Measurements from ENCODE around the gene FAM180B. TPM values are rescaled to one million over a fixed set of nuclear protein-coding genes. Genes with fewer than 3 reads are reported as not detected.
"Not testable (repeated sequence)": the region's sequence is repeated elsewhere in the genome, so short reads cannot be mapped to it uniquely, and the experiment has no call there.

FAM180B gene
- total and polyA plus RNA-seq, 2 of the 13 experiments (the other 11 are each of a cell fraction or from before 2014, with no cell fraction given): 0.40 to 1.0 TPM

DNA sequence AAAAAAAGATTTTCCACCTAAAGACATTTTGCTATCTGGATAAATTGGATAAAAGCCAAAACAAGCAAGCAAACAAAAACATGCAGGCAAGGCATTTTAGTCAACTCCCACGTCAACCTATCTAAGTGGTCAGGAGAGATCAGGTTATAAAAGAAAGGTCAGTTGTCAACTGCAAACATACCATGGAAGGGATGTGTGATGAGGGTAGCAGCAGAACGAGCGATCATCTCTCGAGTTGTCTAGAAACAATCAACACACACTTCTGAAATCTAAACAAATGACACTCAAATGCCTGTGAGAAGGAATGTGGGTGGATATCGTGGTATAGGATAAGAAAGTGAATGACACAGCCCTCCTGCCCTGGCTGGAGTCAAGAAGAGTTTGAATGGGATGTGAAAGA, 45.0 kb downstream of the FAM180B start:
- DNase-seq (ENCODE audit: low spot score) (no peak), ATAC-seq (no peak), FAIRE-seq (no peak)
- POLR2A ChIA-PET: no interaction called here
- BruUV-seq (replicated peaks): TSS peak; percentile 18
- TF ChIP-seq, protein P1, sequence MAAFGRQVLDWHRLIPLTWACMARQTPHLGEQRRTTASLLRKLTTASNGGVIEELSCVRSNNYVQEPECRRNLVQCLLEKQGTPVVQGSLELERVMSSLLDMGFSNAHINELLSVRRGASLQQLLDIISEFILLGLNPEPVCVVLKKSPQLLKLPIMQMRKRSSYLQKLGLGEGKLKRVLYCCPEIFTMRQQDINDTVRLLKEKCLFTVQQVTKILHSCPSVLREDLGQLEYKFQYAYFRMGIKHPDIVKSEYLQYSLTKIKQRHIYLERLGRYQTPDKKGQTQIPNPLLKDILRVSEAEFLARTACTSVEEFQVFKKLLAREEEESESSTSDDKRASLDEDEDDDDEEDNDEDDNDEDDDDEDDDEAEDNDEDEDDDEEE (CRISPR knock-in tag; IDR thresholded peaks at IDR 0.05): no peak
- TF ChIP-seq ZNF552 (CRISPR knock-in tag; IDR thresholded peaks at IDR 0.05; ENCODE audit: borderline replicate concordance): no peak
- no peak for TF ChIP-seq ZNF547 (CRISPR knock-in tag; IDR thresholded peaks at IDR 0.05)
- no peak for TF ChIP-seq DR1 (CRISPR knock-in tag; IDR thresholded peaks at IDR 0.05)
- no peak for TF ChIP-seq KLF12 (CRISPR knock-in tag; IDR thresholded peaks at IDR 0.05; ENCODE audit: borderline replicate concordance)
- Histone ChIP-seq H3K4me3 (replicated peaks in 1 of 3; ENCODE audit: insufficient read depth in 1 of 3, low read depth in 2 of 3, low read length in 3 of 3) (no peak overlapping the region), H3K4me1 (ENCODE audit: insufficient read depth, low read length) (no peaks in the 10 kb centered on the region), H2AFZ (ENCODE audit: low read length) (no peak overlapping the region), H3K9me3 (ENCODE audit: low read length) (no peaks in the 10 kb centered on the region), H3K79me2 (ENCODE audit: insufficient read depth, low read length) (no peaks in the 10 kb centered on the region), H3K9ac (ENCODE audit: insufficient read depth, low read depth, low read length) (no peak overlapping the region), H3K27ac (ENCODE audit: extremely low read length, insufficient read depth, low read length) (no peak overlapping the region), H3K36me3 (replicated peaks in 1 of 2; ENCODE audit: control insufficient read depth in 1 of 2, insufficient read depth in 2 of 2, low read length in 2 of 2) (peaks cover 24 to 63% of the 10 kb centered on the region in 2 experiments; a peak in 4 of 5 replicates), H4K20me1 (ENCODE audit: insufficient read depth, low read length) (no peaks in the 10 kb centered on the region), H3K27me3 (ENCODE audit: control insufficient read depth in 1 of 2, insufficient read depth in 2 of 2, low read length in 2 of 2) (no peaks in the 10 kb centered on the region), H3K4me2 (ENCODE audit: low read depth, low read length) (no peak overlapping the region)
- 93% methylated on average over 5 of the region's 5 CpGs for WGBS (ENCODE audit: low lambda C conversion rate)
- CTCF ChIA-PET (ENCODE audit: low intra/inter-chr PET ratio, low total read pairs): no interaction called here
- intact Hi-C loops (cut with micrococcal nuclease; ENCODE audit: unreplicated experiment) (no loop called here), in situ Hi-C loops (cut with HindIII; ENCODE audit: extremely low pct_ligation_motif_present, low pct_unique_long_range_greater_than_20kb) (no loop called here)

DNA sequence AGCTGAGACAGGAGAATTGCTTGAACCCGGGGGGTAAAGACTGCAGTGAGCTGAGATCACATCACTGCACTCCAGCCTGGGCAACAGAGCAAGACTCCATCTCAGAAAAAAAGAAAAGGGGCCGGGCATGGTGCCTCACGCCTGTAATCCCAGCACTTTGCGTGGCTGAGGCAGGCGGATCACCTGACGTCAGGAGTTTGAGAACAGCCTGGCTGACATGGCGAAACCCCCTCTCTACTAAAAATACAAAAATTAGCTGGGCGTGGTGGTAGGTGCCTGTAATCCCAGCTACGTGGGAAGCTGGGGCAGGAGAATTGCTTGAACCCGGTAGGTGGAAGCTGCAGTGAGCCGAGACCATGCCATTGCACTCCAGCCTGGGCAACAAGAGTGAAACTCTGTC, 49.9 kb downstream of the FAM180B start:
- WGBS (ENCODE audit: low lambda C conversion rate): 97% methylated on average over 11 of the region's 11 CpGs
- H3K27me3 ChIP-seq (ENCODE audit: control insufficient read depth in 1 of 2, insufficient read depth in 2 of 2, low read length in 2 of 2); H3K9ac ChIP-seq (ENCODE audit: insufficient read depth, low read depth, low read length); FAIRE-seq; intact Hi-C loops (cut with micrococcal nuclease; ENCODE audit: unreplicated experiment); ATAC-seq; CTCF ChIA-PET (ENCODE audit: low intra/inter-chr PET ratio, low total read pairs); H3K4me3 ChIP-seq (replicated peaks in 1 of 3; ENCODE audit: insufficient read depth in 1 of 3, low read depth in 2 of 3, low read length in 3 of 3); H3K4me2 ChIP-seq (ENCODE audit: low read depth, low read length); H3K27ac ChIP-seq (ENCODE audit: extremely low read length, insufficient read depth, low read length); H2AFZ ChIP-seq (ENCODE audit: low read length); DNase-seq (ENCODE audit: low spot score); BruUV-seq (replicated peaks); H3K9me3 ChIP-seq (ENCODE audit: low read length); H4K20me1 ChIP-seq (ENCODE audit: insufficient read depth, low read length); in situ Hi-C loops (cut with HindIII; ENCODE audit: extremely low pct_ligation_motif_present, low pct_unique_long_range_greater_than_20kb); POLR2A ChIA-PET: not testable (repeated sequence)
- peaks cover 18 to 52% of the 10 kb centered on the region in 2 experiments; a peak in 4 of 5 replicates for H3K36me3 ChIP-seq (replicated peaks in 1 of 2; ENCODE audit: control insufficient read depth in 1 of 2, insufficient read depth in 2 of 2, low read length in 2 of 2)
- peaks cover 23% of the 10 kb centered on the region for H3K4me1 ChIP-seq (ENCODE audit: insufficient read depth, low read length)
- peaks cover 26% of the 10 kb centered on the region for H3K79me2 ChIP-seq (ENCODE audit: insufficient read depth, low read length)

Small RNAs within 50 kb of the gene (small RNA-seq; reads per million reads assigned to genes)
- 0 reads per million in 3 experiments for gene RN7SL652P (ENCODE audit: insufficient read depth in 2 of 3, insufficient read length in 3 of 3, low read depth in 2 of 3, low replicate concordance in 1 of 3)
- 0 reads per million in 3 experiments for gene RNU5E-10P (ENCODE audit: insufficient read depth in 2 of 3, insufficient read length in 3 of 3, low read depth in 2 of 3, low replicate concordance in 1 of 3)

Other genes with a start within 250 kb of the FAM180B start
- not detected in 2 replicates for gene MYBPC3, start 234.0 kb upstream of the FAM180B start, total RNA-seq (2016; rRNA removed; fragmentation: Illumina TruSeq; extraction: Trizol)
- 0.01 TPM in 1 of 2 replicates, not detected in the other for gene MYBPC3, start 234.0 kb upstream of the FAM180B start, polyA plus RNA-seq (2011; rRNA removed)
- not detected in 2 replicates for gene SPI1, start 208.1 kb upstream of the FAM180B start, total RNA-seq (2016; rRNA removed; fragmentation: Illumina TruSeq; extraction: Trizol)
- gene SPI1, start 208.1 kb upstream of the FAM180B start, polyA plus RNA-seq (2011; rRNA removed): not detected in 2 replicates
- 7.2 and 15.3 TPM in 2 replicates for gene SLC39A13, start 178.1 kb upstream of the FAM180B start, total RNA-seq (2016; rRNA removed; fragmentation: Illumina TruSeq; extraction: Trizol)
- 30.5 and 40.7 TPM in 2 replicates for gene SLC39A13, start 178.1 kb upstream of the FAM180B start, polyA plus RNA-seq (2011; rRNA removed)
- gene PSMC3, start 160.2 kb upstream of the FAM180B start, total RNA-seq (2016; rRNA removed; fragmentation: Illumina TruSeq; extraction: Trizol): 214 and 279 TPM in 2 replicates
- gene PSMC3, start 160.2 kb upstream of the FAM180B start, polyA plus RNA-seq (2011; rRNA removed): 66.7 and 75.8 TPM in 2 replicates
- 0.60 and 1.2 TPM in 2 replicates for gene RAPSN, start 137.5 kb upstream of the FAM180B start, total RNA-seq (2016; rRNA removed; fragmentation: Illumina TruSeq; extraction: Trizol)
- 0.15 and 0.40 TPM in 2 replicates for gene RAPSN, start 137.5 kb upstream of the FAM180B start, polyA plus RNA-seq (2011; rRNA removed)
- gene CELF1, start 33.5 kb upstream of the FAM180B start, total RNA-seq (2016; rRNA removed; fragmentation: Illumina TruSeq; extraction: Trizol): 80.1 and 93.4 TPM in 2 replicates
- 69.0 and 70.4 TPM in 2 replicates for gene CELF1, start 33.5 kb upstream of the FAM180B start, polyA plus RNA-seq (2011; rRNA removed)
- 91.5 and 129 TPM in 2 replicates for gene PTPMT1, start 21.1 kb upstream of the FAM180B start, total RNA-seq (2016; rRNA removed; fragmentation: Illumina TruSeq; extraction: Trizol)
- 55.6 and 59.4 TPM in 2 replicates for gene PTPMT1, start 21.1 kb upstream of the FAM180B start, polyA plus RNA-seq (2011; rRNA removed)
- gene KBTBD4, start 7.7 kb upstream of the FAM180B start, total RNA-seq (2016; rRNA removed; fragmentation: Illumina TruSeq; extraction: Trizol): 12.8 and 16.3 TPM in 2 replicates
- 8.5 and 10.4 TPM in 2 replicates for gene KBTBD4, start 7.7 kb upstream of the FAM180B start, polyA plus RNA-seq (2011; rRNA removed)
- gene NDUFS3, start 7.6 kb upstream of the FAM180B start, total RNA-seq (2016; rRNA removed; fragmentation: Illumina TruSeq; extraction: Trizol): 151 and 177 TPM in 2 replicates
- 136 and 184 TPM in 2 replicates for gene NDUFS3, start 7.6 kb upstream of the FAM180B start, polyA plus RNA-seq (2011; rRNA removed)
- gene C1QTNF4, start 7.7 kb downstream of the FAM180B start, total RNA-seq (2016; rRNA removed; fragmentation: Illumina TruSeq; extraction: Trizol): not detected in 2 replicates
- gene C1QTNF4, start 7.7 kb downstream of the FAM180B start, polyA plus RNA-seq (2011; rRNA removed): 0.07 TPM in 1 of 2 replicates, not detected in the other
- gene MTCH2, start 55.9 kb downstream of the FAM180B start, total RNA-seq (2016; rRNA removed; fragmentation: Illumina TruSeq; extraction: Trizol): 272 and 373 TPM in 2 replicates
- gene MTCH2, start 55.9 kb downstream of the FAM180B start, polyA plus RNA-seq (2011; rRNA removed): 81.2 and 112 TPM in 2 replicates
- 0.67 and 1.6 TPM in 2 replicates for gene AGBL2, start 128.7 kb downstream of the FAM180B start, total RNA-seq (2016; rRNA removed; fragmentation: Illumina TruSeq; extraction: Trizol)
- gene AGBL2, start 128.7 kb downstream of the FAM180B start, polyA plus RNA-seq (2011; rRNA removed): 5.7 and 6.7 TPM in 2 replicates
- 44.4 and 72.1 TPM in 2 replicates for gene FNBP4, start 180.7 kb downstream of the FAM180B start, total RNA-seq (2016; rRNA removed; fragmentation: Illumina TruSeq; extraction: Trizol)
- 128 and 137 TPM in 2 replicates for gene FNBP4, start 180.7 kb downstream of the FAM180B start, polyA plus RNA-seq (2011; rRNA removed)